ENCODE measurements around the gene ABRACL. TPM values are rescaled to one million over a fixed set of nuclear protein-coding genes. Genes with fewer than 3 reads are reported as not detected.

The ABRACL gene
- polyA plus RNA-seq, 2 of the 4 experiments (the other 2 are of a cell fraction), result 40.3 to 63.3 TPM

DNA sequence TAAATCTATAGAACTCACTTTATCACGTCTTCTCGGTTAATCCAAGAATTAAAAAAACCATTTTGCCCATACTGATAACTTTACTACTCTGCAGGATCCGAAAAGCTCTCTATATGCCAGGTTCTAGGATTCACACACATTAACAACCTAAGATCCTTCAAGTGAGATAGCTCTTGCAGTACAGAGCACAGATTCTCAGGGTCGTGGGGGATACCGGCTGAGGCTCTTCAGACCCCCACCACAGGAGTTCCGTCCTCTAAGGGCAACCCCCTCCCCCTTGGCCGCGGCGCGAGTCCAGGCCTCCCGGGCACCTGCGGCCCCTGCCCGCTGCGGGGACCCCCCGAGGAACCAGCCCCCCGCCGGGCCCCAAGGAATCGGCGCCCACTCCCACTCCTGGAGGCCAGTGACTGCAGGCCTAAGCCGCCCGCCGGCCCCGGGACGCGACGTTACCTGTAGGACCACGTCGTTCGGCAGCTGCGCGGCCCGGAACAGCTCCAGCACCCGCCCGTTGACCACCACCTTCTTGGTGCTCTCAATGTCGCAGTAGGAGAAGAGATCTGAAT is 41.4 kb upstream of the ABRACL start (continued):
- TF ChIP-seq, protein P1, sequence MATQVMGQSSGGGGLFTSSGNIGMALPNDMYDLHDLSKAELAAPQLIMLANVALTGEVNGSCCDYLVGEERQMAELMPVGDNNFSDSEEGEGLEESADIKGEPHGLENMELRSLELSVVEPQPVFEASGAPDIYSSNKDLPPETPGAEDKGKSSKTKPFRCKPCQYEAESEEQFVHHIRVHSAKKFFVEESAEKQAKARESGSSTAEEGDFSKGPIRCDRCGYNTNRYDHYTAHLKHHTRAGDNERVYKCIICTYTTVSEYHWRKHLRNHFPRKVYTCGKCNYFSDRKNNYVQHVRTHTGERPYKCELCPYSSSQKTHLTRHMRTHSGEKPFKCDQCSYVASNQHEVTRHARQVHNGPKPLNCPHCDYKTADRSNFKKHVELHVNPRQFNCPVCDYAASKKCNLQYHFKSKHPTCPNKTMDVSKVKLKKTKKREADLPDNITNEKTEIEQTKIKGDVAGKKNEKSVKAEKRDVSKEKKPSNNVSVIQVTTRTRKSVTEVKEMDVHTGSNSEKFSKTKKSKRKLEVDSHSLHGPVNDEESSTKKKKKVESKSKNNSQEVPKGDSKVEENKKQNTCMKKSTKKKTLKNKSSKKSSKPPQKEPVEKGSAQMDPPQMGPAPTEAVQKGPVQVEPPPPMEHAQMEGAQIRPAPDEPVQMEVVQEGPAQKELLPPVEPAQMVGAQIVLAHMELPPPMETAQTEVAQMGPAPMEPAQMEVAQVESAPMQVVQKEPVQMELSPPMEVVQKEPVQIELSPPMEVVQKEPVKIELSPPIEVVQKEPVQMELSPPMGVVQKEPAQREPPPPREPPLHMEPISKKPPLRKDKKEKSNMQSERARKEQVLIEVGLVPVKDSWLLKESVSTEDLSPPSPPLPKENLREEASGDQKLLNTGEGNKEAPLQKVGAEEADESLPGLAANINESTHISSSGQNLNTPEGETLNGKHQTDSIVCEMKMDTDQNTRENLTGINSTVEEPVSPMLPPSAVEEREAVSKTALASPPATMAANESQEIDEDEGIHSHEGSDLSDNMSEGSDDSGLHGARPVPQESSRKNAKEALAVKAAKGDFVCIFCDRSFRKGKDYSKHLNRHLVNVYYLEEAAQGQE (IDR thresholded peaks at IDR 0.05), result no peak
- TF ChIP-seq, protein P2, sequence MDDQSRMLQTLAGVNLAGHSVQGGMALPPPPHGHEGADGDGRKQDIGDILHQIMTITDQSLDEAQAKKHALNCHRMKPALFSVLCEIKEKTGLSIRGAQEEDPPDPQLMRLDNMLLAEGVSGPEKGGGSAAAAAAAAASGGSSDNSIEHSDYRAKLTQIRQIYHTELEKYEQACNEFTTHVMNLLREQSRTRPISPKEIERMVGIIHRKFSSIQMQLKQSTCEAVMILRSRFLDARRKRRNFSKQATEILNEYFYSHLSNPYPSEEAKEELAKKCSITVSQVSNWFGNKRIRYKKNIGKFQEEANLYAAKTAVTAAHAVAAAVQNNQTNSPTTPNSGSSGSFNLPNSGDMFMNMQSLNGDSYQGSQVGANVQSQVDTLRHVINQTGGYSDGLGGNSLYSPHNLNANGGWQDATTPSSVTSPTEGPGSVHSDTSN (IDR thresholded peaks at IDR 0.05), result no peak
- TF ChIP-seq JUN (IDR thresholded peaks at IDR 0.05) (no peak), TP53 (CRISPR knock-in tag; IDR thresholded peaks at IDR 0.05) (no peak), ZNF302 (CRISPR knock-in tag; IDR thresholded peaks at IDR 0.05) (no peak), RARB (CRISPR knock-in tag; IDR thresholded peaks at IDR 0.05) (no peak), POLR2AphosphoS2 (conservative IDR thresholded peaks at IDR 0.05; ENCODE audit: low read length) (no peak), CHD2 (IDR thresholded peaks at IDR 0.05; ENCODE audit: low read length, partially characterized antibody) (no peak)

DNA sequence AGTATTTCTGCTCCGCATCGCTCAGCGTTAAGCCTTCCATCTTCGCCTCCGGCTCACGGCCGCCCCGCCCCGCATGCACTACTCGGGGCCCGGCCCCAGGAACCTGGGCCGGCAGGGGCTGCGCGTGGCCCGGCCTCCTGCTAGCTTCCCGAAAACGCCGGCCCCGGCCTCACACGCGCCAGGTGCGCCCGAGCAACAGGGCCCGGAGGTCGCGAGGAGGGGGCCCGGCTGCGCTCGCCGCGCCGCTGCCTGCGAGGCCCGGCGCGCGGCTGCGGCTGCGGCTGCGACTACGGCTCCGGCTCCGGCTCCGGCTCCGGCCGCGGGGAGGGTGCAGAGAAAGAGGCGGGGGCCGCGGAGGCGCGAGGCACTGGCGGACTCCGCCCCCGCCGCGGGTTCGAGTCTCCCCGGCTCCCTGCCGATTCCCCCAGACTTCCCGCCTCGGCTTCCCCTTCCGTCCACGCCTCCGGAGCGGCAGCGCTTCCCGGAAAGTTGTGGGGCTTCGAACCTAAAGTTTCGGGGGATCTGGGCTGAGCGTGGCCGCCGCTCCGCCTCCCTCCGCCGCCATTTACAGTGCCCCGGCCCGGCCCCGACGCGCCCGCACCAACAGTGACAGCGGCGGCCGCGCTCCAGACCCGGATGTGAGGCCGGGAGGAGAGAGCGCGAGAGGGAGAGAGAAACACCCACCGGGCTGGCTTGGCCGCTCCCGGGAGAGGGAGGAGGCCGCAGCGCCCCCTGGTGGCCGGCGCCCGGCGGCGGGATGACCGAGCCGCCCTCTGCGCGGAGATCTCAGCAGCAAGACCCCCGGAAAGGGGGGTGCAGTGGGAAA is 40.7 kb upstream of the ABRACL start, which contains the start of gene REPS1:
Gene REPS1, minus strand, starts transcription at position 611 of the 826 bp plus-strand sequence. Its CDS starts 571 bp downstream, at position 40.
- H3K27ac ChIP-seq, result peak within 1 kb of the TSS; percentile 92 to 99
- H3K4me3 ChIP-seq, result peak within 1 kb of the TSS; percentile 96
- peak; percentile 98 for ATAC-seq
- DNase-seq (ENCODE audit: low read depth in 1 of 2, low spot score in 1 of 2), result peak; percentile 69 to 86
- peaks cover 35% of the 10 kb centered on the region; the same call in 2 of the 3 replicates for H3K4me1 ChIP-seq
- H3K9me3 ChIP-seq, result no peaks in the 10 kb centered on the region
- ChIA-PET POLR2A (no interaction called here), CTCF (interaction anchor here (0.7 to 5.6 kb wide), 13 partner anchors 9 to 872 kb away, joined by 3 to 33 read pairs (median 4); no protein-coding TSS in a partner anchor)
- FAIRE-seq, result no peak
- WGBS (ENCODE audit: missing lambda C conversion rate), result 0% methylated on average over 11 of the region's 105 CpGs
- peak within 1 kb of the TSS; percentile 94 for H3K4me2 ChIP-seq
- TF ChIP-seq MYC (IDR thresholded peaks at IDR 0.05; ENCODE audit: borderline replicate concordance, low read length) (0 out of 2 replicates have a peak, but pooled peaks have one; percentile 60), RAD21 (conservative IDR thresholded peaks at IDR 0.05 in 1 of 2, IDR thresholded peaks at IDR 0.05 in 1 of 2) (peak; percentile 49 to 68; a peak in 4 of 5 replicates), ZFP36 (IDR thresholded peaks at IDR 0.05; ENCODE audit: borderline replicate concordance, partially characterized antibody) (no peak), JUN (IDR thresholded peaks at IDR 0.05) (peak in 1 of 2 experiments; percentile 73; a peak in 2 of 5 replicates), CHD4 (IDR thresholded peaks at IDR 0.05; ENCODE audit: borderline replicate concordance) (no peak), HDAC2 (IDR thresholded peaks at IDR 0.05) (no peak), SMC3 (IDR thresholded peaks at IDR 0.05) (peak; percentile 85), CHD2 (IDR thresholded peaks at IDR 0.05; ENCODE audit: low read length, partially characterized antibody) (peak; percentile 42), CBX8 (IDR thresholded peaks at IDR 0.05) (no peak), PHF8 (IDR thresholded peaks at IDR 0.05; ENCODE audit: borderline replicate concordance, low read depth) (peak; percentile 77; the same call in 1 of the 2 replicates), MAZ (IDR thresholded peaks at IDR 0.05; ENCODE audit: borderline replicate concordance, low read depth, low read length) (no peak), TFCP2L1 (CRISPR knock-in tag; IDR thresholded peaks at IDR 0.05) (no peak), ZSCAN20 (CRISPR knock-in tag; IDR thresholded peaks at IDR 0.05) (no peak)
- TF ChIP-seq, protein P3, sequence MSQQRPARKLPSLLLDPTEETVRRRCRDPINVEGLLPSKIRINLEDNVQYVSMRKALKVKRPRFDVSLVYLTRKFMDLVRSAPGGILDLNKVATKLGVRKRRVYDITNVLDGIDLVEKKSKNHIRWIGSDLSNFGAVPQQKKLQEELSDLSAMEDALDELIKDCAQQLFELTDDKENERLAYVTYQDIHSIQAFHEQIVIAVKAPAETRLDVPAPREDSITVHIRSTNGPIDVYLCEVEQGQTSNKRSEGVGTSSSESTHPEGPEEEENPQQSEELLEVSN (IDR thresholded peaks at IDR 0.05; ENCODE audit: borderline replicate concordance, low read depth), result peak; percentile 24; the same call in 1 of the 2 replicates
- TF ChIP-seq, protein P1 (IDR thresholded peaks at IDR 0.05), result peak; percentile 43; the same call in 1 of the 2 replicates
- TF ChIP-seq, protein P4, sequence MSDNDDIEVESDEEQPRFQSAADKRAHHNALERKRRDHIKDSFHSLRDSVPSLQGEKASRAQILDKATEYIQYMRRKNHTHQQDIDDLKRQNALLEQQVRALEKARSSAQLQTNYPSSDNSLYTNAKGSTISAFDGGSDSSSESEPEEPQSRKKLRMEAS (IDR thresholded peaks at IDR 0.05), result peak; percentile 50
- TF ChIP-seq, protein P2 (IDR thresholded peaks at IDR 0.05), result 0 out of 2 replicates have a peak, but pooled peaks have one; percentile 19
- TF ChIP-seq, protein P5, sequence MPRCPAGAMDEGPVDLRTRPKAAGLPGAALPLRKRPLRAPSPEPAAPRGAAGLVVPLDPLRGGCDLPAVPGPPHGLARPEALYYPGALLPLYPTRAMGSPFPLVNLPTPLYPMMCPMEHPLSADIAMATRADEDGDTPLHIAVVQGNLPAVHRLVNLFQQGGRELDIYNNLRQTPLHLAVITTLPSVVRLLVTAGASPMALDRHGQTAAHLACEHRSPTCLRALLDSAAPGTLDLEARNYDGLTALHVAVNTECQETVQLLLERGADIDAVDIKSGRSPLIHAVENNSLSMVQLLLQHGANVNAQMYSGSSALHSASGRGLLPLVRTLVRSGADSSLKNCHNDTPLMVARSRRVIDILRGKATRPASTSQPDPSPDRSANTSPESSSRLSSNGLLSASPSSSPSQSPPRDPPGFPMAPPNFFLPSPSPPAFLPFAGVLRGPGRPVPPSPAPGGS (IDR thresholded peaks at IDR 0.05), result peak; percentile 38; the same call in 1 of the 3 replicates

Measured in A549 (cell line).